GM12878 (cell line): ENCODE data around the gene FCHSD2. TPM values are rescaled to one million over a fixed set of nuclear protein-coding genes. Genes with fewer than 3 reads are reported as not detected.

ENCODE experiments used
- ATAC-seq: fragments of 200-7000 bp; cut with Tn5 transposase; 3 replicates; pipeline ENCODE4 v1.9.1; 2020; ENCODE audit warnings: mild to moderate bottlenecking, moderate library complexity
- BruUV-seq: library from RNA; stranded (reverse); fragments of 400-500 nt; replicated peaks from 2 replicates; lab custom pipeline; 2021; lab: Mats Ljungman, UMichigan
- CTCF ChIA-PET: fragments of 300-600 bp; sonication (Branson Sonifier 250); formaldehyde crosslinking; extraction: SDS; loops from one replicate; lab custom pipeline; 2021; ENCODE audit warnings: inconsistent platforms; lab: Yijun Ruan, JAX
- POLR2A ChIA-PET: fragments of 350-600 bp; formaldehyde crosslinking; extraction: SDS; loops from one replicate; lab custom pipeline; 2021; ENCODE audit warnings: inconsistent platforms; lab: Charles Lee
- RAD21 ChIA-PET: fragments of 300-600 bp; sonication (Branson Sonifier 250); formaldehyde crosslinking; loops from one replicate; lab custom pipeline; 2023; ENCODE audit warnings: antibody characterized with exemption; ENCODE audit not compliant: unreplicated experiment; lab: Charles Lee
- SMC1A ChIA-PET: fragments of 300-600 bp; sonication (Branson Sonifier 250); formaldehyde crosslinking; loops from one replicate; lab custom pipeline; 2023; ENCODE audit not compliant: unreplicated experiment, uncharacterized antibody; lab: Charles Lee
- DNase-seq: peaks from one replicate; pipeline ENCODE4 v3.0.0-alpha.2; 2011; ENCODE audit warnings: low read depth, low spot score
- FAIRE-seq: peaks from 3 replicates; lab custom pipeline; 2011; peaks lifted over from hg19 to GRCh38; lab: Jason Lieb, UNC
- H2AFZ ChIP-seq: 2 replicates; pipeline ENCODE4 v1.6.0; 2011; ENCODE audit warnings: low read depth, low read length, control low read depth; ENCODE audit not compliant: control insufficient read depth
- H3K27ac ChIP-seq: 2 replicates; pipeline ENCODE4 v1.5.1; 2011; ENCODE audit warnings: control low read depth; ENCODE audit not compliant: control insufficient read depth, insufficient read depth
- H3K27me3 ChIP-seq, 2 experiments: replicated peaks in 1 of 2; 2 replicates each; pipeline versions ENCODE4 v1.6.0 to v1.6.1; 2011; ENCODE audit warnings: low read length in 1 of 2; ENCODE audit not compliant: control insufficient read depth in 2 of 2, insufficient read depth in 2 of 2
- H3K36me3 ChIP-seq, 2 experiments: 2 replicates each; pipeline ENCODE4 v1.5.1; 2011; ENCODE audit warnings: low read length in 1 of 2; ENCODE audit not compliant: control insufficient read depth in 2 of 2, insufficient read depth in 2 of 2
- H3K4me1 ChIP-seq: 2 replicates; pipeline ENCODE4 v1.6.1; 2011; ENCODE audit warnings: mild to moderate bottlenecking, low read length, moderate library complexity, mixed read lengths; ENCODE audit not compliant: control insufficient read depth, insufficient read depth
- H3K4me2 ChIP-seq: 2 replicates; pipeline ENCODE4 v1.6.0; 2011; ENCODE audit warnings: control low read depth; ENCODE audit not compliant: control insufficient read depth, insufficient read depth
- H3K4me3 ChIP-seq: fragments of 200-600 bp; sonication (generic); 2 replicates; pipeline ENCODE4 v1.5.1; 2016
- H3K79me2 ChIP-seq: 2 replicates; pipeline ENCODE4 v1.6.0; 2011; ENCODE audit warnings: low read length; ENCODE audit not compliant: control insufficient read depth, insufficient read depth
- H3K9ac ChIP-seq: 2 replicates; pipeline ENCODE4 v1.8.0; 2011; ENCODE audit warnings: low read length, control low read depth, mixed read lengths; ENCODE audit not compliant: control insufficient read depth, insufficient read depth
- H3K9me3 ChIP-seq: replicated peaks from 3 replicates; pipeline ENCODE4 v1.5.1; 2011; ENCODE audit warnings: mild to moderate bottlenecking, low read length; ENCODE audit not compliant: control insufficient read depth, insufficient read depth
- H4K20me1 ChIP-seq: 2 replicates; pipeline ENCODE4 v1.6.0; 2011; ENCODE audit not compliant: control insufficient read depth, insufficient read depth
- HCFC1 ChIP-seq: fragments of 150-350 bp; IDR thresholded peaks from 2 replicates; pipeline ENCODE4 v1.6.1; 2014; ENCODE audit warnings: low read length
- HDGF ChIP-seq: fragments of 450-650 bp; IDR thresholded peaks from 2 replicates; pipeline ENCODE4 v1.6.1; 2016; ENCODE audit warnings: antibody characterized with exemption
- KLF5 ChIP-seq: fragments of 450-650 bp; IDR thresholded peaks from 2 replicates; pipeline ENCODE4 v1.6.1; 2014; ENCODE audit warnings: mild to moderate bottlenecking; ENCODE audit not compliant: partially characterized antibody
- NRF1 ChIP-seq: conservative IDR thresholded peaks from 2 replicates; pipeline ENCODE4 v1.6.1; 2011; ENCODE audit warnings: mild to moderate bottlenecking, low read depth, low read length, improper control_type of control experiment
- POLR2AphosphoS5 ChIP-seq: IDR thresholded peaks from 2 replicates; pipeline ENCODE4 v1.6.1; 2011; ENCODE audit warnings: mild to moderate bottlenecking, low read length, inconsistent platforms
- TCF7 ChIP-seq: IDR thresholded peaks from 2 replicates; pipeline ENCODE4 v1.6.1; 2014; ENCODE audit warnings: antibody characterized with exemption, borderline replicate concordance
- ZNF274 ChIP-seq: IDR thresholded peaks from one replicate; pipeline ENCODE4 v1.8.0; 2011; ENCODE audit not compliant: insufficient read length, insufficient read depth
- ZZZ3 ChIP-seq: IDR thresholded peaks from 2 replicates; pipeline ENCODE4 v1.6.1; 2011; ENCODE audit warnings: low read depth; ENCODE audit not compliant: control insufficient read depth, insufficient read length
- WGBS: methylation state at CpG from one replicate; pipeline ENCODE4 v1.1.6; 2016; ENCODE audit warnings: low lambda C conversion rate; ENCODE audit not compliant: insufficient replicate concordance, insufficient coverage; ENCODE audit errors: missing lambda C conversion rate; 5-methylcytosine and 5-hydroxymethylcytosine counted together
- in situ Hi-C: fragments of 300-500 bp; cut with MboI; formaldehyde crosslinking; loops from 9 replicates; pipeline ENCODE4 v1.14.3; 2018; ENCODE audit warnings: mixed read lengths
- intact Hi-C: fragments of 100-400 bp; cut with micrococcal nuclease; formaldehyde crosslinking; loops from one replicate; pipeline ENCODE4 v1.14.2; 2022; ENCODE audit not compliant: unreplicated experiment
- polyA plus RNA-seq, 11 experiments: library from polyadenylated mRNA; depleted of rRNA in 4 of 11; unstranded in 6 of 11; stranded (reverse) in 5 of 11; fragments of >200 nt; fragmentation: Nextera tagmentation in 4 of 11; fragmentation: Illumina TruSeq in 1 of 11; extraction: Ambion mirVana in 4 of 11; extraction: Trizol in 1 of 11; gene quantifications; 1 replicate in 1 of 11; 2 replicates in 10 of 11; pipeline versions ENCODE4 v1.2.1 to v1.2.3, GENCODE V29; 2011 to 2016; ENCODE audit warnings: inconsistent platforms in 2 of 11, missing spikeins in 2 of 11, low read depth in 1 of 11
- total RNA-seq, 4 experiments: library from RNA; depleted of rRNA in 3 of 4; stranded (reverse); fragments of >200 nt in 3 of 4; fragmentation: Illumina TruSeq in 1 of 4; extraction: Trizol in 1 of 4; gene quantifications; 2 replicates each; pipeline versions ENCODE4 v1.2.1 to v1.2.3, GENCODE V29; 2013 to 2021
- TF ChIP-seq, protein P1 (sequence below): IDR thresholded peaks from 2 replicates; pipeline ENCODE4 v1.6.1; 2012; ENCODE audit warnings: low read depth, low read length, improper control_type of control experiment

FCHSD2 gene
- total and polyA plus RNA-seq, 10 of the 15 experiments (the other 5 are each of a cell fraction or from before 2014, with no cell fraction given), result 13.2 to 89.8 (median 47.8) TPM

DNA sequence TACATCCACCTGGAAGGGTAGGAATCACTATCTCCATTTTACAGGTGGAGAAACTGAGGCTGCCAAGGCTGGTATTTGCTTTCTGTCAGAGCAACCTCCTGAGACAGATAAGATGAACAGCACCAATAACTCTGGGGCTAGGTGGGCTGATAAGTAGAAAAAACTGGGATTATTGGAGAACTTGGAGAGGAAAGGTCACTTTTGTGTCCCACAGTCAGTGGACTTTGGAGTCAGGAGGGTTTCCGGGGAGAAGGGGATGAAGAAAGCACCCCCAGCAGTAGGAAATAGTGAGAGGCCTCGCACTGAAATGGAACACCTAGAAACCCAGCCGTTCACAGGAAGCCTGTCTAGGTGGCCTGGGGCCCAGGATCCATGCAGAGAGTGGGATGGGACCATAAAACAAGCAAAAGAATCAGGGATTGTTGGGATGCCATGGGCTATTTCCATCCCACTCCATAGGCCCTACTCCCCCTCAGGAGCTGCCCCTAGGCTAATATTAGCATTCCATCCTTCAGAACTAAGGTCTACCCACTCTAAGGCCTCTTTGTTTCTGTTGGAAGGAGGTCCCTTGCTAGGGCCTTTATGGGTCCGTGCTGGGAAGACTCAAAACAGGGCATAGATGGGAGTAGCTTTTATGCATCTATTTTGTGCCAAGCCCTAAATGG, 31.0 kb upstream of the FCHSD2 start:
- no peak overlapping the region for H3K4me3 ChIP-seq
- TF ChIP-seq HCFC1 (no peak), HDGF (no peak), NRF1 (no peak), POLR2AphosphoS5 (no peak), TCF7 (no peak), ZZZ3 (no peak), KLF5 (no peak), ZNF274 (no peak)
- TF ChIP-seq, protein P1, sequence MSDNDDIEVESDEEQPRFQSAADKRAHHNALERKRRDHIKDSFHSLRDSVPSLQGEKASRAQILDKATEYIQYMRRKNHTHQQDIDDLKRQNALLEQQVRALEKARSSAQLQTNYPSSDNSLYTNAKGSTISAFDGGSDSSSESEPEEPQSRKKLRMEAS, result no peak
- ChIA-PET RAD21 (interaction anchor here (0.9 to 7.4 kb wide), 2 partner anchors 12 to 31 kb away, joined by 3 to 120 read pairs; partner anchors contain the start of gene FCHSD2), CTCF (interaction anchor here (0.6 to 1.2 kb wide), 3 partner anchors 10 to 379 kb away, joined by 3 to 4 read pairs (median 3); partner anchors contain the start of genes FCHSD2 and STARD10), POLR2A (interaction anchor here (1.0 to 1.3 kb wide), 2 partner anchors 10 to 31 kb away, joined by 3 to 4 read pairs; no protein-coding TSS in a partner anchor), SMC1A (interaction anchor here (26.8 kb wide), 1 partner anchor 23 kb away, joined by 926 read pairs; the partner anchor contains the start of gene FCHSD2)
- 86% methylated on average over 4 of the region's 4 CpGs for WGBS
- no peak overlapping the region for H2AFZ ChIP-seq
- no TSS peak for BruUV-seq
- FAIRE-seq, result no peak
- peaks cover 3% of the 10 kb centered on the region; the same call in 1 of the 2 replicates for H3K79me2 ChIP-seq
- H3K27ac ChIP-seq, result peak overlapping the region; percentile 27; the same call in 1 of the 2 replicates
- H3K4me1 ChIP-seq, result peaks cover 54% of the 10 kb centered on the region
- H3K27me3 ChIP-seq, result no peaks in the 10 kb centered on the region
- H3K36me3 ChIP-seq, result no peaks in the 10 kb centered on the region
- no peak overlapping the region for H3K9ac ChIP-seq
- no peaks in the 10 kb centered on the region for H3K9me3 ChIP-seq
- no peak overlapping the region for H3K4me2 ChIP-seq
- intact Hi-C loops (no loop called here), in situ Hi-C loops (loop anchor here (10.0 kb wide), 1 partner anchor 448 kb away; no protein-coding TSS in a partner anchor)
- no peaks in the 10 kb centered on the region for H4K20me1 ChIP-seq
- DNase-seq, result no peak
- no peak for ATAC-seq
